ENCODE data around the gene CAMKK2.

CAMKK2 gene

DNA sequence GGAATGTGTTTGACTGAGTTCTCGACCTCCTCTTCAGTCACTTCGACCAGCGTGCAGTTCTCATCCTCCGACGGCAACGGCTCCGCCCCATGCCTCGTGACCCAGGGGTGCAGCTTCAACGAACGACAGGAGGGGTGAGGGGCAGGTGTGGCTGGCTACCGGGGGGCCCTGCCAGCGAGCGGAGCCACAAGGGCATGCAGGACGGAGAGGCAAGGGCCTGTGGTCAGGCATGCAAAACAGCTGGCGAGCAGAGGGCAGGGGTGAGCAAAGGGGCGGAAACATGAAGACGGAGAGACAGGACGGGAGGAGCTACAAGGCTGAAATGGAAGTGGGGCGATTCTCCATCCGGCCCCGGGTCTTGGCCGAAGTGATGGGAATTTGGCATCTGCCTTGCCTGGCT is 47.9 kb downstream of the CAMKK2 start:
- Histone ChIP-seq H3K27ac (ENCODE audit: poor library complexity, severe bottlenecking) (no peak overlapping the region), H3K4me3 (ENCODE audit: severe bottlenecking) (no peak overlapping the region), H3K36me3 (ENCODE audit: low read depth) (peaks cover 45% of the 10 kb centered on the region), H3K27me3 (ENCODE audit: insufficient read depth, poor library complexity, severe bottlenecking) (no peaks in the 10 kb centered on the region), H3K4me1 (ENCODE audit: insufficient read depth, poor library complexity, severe bottlenecking) (no peaks in the 10 kb centered on the region), H3K9me3 (ENCODE audit: severe bottlenecking) (no peaks in the 10 kb centered on the region)
- DNase-seq (ENCODE audit: low spot score) (no peak), ATAC-seq (ENCODE audit: low read depth) (no peak)
- TF ChIP-seq, protein P1, sequence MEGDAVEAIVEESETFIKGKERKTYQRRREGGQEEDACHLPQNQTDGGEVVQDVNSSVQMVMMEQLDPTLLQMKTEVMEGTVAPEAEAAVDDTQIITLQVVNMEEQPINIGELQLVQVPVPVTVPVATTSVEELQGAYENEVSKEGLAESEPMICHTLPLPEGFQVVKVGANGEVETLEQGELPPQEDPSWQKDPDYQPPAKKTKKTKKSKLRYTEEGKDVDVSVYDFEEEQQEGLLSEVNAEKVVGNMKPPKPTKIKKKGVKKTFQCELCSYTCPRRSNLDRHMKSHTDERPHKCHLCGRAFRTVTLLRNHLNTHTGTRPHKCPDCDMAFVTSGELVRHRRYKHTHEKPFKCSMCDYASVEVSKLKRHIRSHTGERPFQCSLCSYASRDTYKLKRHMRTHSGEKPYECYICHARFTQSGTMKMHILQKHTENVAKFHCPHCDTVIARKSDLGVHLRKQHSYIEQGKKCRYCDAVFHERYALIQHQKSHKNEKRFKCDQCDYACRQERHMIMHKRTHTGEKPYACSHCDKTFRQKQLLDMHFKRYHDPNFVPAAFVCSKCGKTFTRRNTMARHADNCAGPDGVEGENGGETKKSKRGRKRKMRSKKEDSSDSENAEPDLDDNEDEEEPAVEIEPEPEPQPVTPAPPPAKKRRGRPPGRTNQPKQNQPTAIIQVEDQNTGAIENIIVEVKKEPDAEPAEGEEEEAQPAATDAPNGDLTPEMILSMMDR (IDR thresholded peaks at IDR 0.05; ENCODE audit: poor library complexity, severe bottlenecking): no peak

DNA sequence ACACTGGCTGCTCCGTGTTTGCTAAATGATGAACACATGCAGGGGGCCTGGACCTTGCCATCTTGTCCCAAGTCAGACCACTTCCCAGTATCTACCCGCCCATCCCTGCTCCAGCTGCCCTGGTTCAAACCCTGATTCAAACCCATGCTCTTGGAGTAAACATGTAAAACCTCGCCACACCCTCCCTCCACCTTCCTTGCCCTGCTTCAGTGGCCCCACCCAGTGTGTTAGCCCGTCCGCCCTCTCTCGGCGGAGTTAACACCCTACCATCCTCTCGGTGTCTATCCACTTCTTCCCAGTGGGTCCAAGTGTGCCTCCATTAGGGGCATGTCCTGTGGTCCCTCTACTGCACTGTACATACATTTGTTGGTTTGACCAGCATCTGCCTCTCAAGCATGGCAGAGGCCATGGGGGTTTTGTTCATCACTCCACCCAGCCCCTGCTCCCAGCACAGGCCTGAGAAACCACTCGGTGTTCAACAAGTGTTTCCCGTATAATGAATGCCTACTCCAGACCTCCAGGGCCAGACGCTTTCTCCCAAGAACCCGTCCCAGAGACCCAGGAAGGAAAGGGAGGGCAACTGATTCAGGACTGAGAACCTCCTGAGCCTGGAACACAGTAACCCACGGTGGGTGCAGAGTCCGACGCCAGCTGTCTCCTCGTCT is 49.5 kb downstream of the CAMKK2 start:
- no peak for ATAC-seq (ENCODE audit: low read depth)
- H3K27me3 ChIP-seq (ENCODE audit: insufficient read depth, poor library complexity, severe bottlenecking): no peaks in the 10 kb centered on the region
- TF ChIP-seq, protein P1 (IDR thresholded peaks at IDR 0.05; ENCODE audit: poor library complexity, severe bottlenecking): no peak
- H3K27ac ChIP-seq (ENCODE audit: poor library complexity, severe bottlenecking): no peak overlapping the region
- no peak for DNase-seq (ENCODE audit: low spot score)
- no peaks in the 10 kb centered on the region for H3K9me3 ChIP-seq (ENCODE audit: severe bottlenecking)
- no peaks in the 10 kb centered on the region for H3K4me1 ChIP-seq (ENCODE audit: insufficient read depth, poor library complexity, severe bottlenecking)
- no peak overlapping the region for H3K4me3 ChIP-seq (ENCODE audit: severe bottlenecking)
- H3K36me3 ChIP-seq (ENCODE audit: low read depth): peaks cover 38% of the 10 kb centered on the region

GRCh38 chr12:121245951-121246350 is 50.6 kb downstream of the CAMKK2 start:
- TF ChIP-seq, protein P1 (IDR thresholded peaks at IDR 0.05; ENCODE audit: poor library complexity, severe bottlenecking): no peak
- Histone ChIP-seq H3K4me3 (ENCODE audit: severe bottlenecking) (no peak overlapping the region), H3K27me3 (ENCODE audit: insufficient read depth, poor library complexity, severe bottlenecking) (no peaks in the 10 kb centered on the region), H3K9me3 (ENCODE audit: severe bottlenecking) (no peaks in the 10 kb centered on the region), H3K36me3 (ENCODE audit: low read depth) (peaks cover 34% of the 10 kb centered on the region), H3K27ac (ENCODE audit: poor library complexity, severe bottlenecking) (no peak overlapping the region), H3K4me1 (ENCODE audit: insufficient read depth, poor library complexity, severe bottlenecking) (no peaks in the 10 kb centered on the region)
- DNase-seq (ENCODE audit: low spot score) (no peak), ATAC-seq (ENCODE audit: low read depth) (no peak)

DNA sequence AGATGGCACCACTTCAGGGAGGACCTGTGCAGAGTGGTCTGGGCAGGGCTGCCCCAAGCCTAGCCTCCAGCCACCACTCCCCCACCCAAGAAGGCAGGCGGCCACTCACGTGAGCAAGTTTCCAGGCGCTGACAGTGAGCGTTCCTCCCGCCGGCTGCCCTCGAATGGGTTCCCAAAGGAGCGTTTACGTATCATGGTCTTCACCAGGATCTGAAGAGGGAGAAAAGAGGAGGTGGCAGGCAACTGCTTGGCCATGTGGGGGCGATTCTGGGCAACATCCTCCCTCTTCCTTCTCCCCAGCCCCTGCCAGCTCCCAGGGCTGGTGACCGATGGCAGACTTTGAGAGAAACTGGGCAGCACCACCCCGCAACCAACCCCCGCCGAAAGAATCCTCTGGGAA is 51.5 kb downstream of the CAMKK2 start:
- H3K4me1 ChIP-seq (ENCODE audit: insufficient read depth, poor library complexity, severe bottlenecking): no peaks in the 10 kb centered on the region
- H3K9me3 ChIP-seq (ENCODE audit: severe bottlenecking): no peaks in the 10 kb centered on the region
- H3K27ac ChIP-seq (ENCODE audit: poor library complexity, severe bottlenecking): no peak overlapping the region
- no peak for ATAC-seq (ENCODE audit: low read depth)
- H3K27me3 ChIP-seq (ENCODE audit: insufficient read depth, poor library complexity, severe bottlenecking): no peaks in the 10 kb centered on the region
- TF ChIP-seq, protein P1 (IDR thresholded peaks at IDR 0.05; ENCODE audit: poor library complexity, severe bottlenecking): no peak
- no peak for DNase-seq (ENCODE audit: low spot score)
- H3K36me3 ChIP-seq (ENCODE audit: low read depth): peaks cover 29% of the 10 kb centered on the region
- no peak overlapping the region for H3K4me3 ChIP-seq (ENCODE audit: severe bottlenecking)

DNA sequence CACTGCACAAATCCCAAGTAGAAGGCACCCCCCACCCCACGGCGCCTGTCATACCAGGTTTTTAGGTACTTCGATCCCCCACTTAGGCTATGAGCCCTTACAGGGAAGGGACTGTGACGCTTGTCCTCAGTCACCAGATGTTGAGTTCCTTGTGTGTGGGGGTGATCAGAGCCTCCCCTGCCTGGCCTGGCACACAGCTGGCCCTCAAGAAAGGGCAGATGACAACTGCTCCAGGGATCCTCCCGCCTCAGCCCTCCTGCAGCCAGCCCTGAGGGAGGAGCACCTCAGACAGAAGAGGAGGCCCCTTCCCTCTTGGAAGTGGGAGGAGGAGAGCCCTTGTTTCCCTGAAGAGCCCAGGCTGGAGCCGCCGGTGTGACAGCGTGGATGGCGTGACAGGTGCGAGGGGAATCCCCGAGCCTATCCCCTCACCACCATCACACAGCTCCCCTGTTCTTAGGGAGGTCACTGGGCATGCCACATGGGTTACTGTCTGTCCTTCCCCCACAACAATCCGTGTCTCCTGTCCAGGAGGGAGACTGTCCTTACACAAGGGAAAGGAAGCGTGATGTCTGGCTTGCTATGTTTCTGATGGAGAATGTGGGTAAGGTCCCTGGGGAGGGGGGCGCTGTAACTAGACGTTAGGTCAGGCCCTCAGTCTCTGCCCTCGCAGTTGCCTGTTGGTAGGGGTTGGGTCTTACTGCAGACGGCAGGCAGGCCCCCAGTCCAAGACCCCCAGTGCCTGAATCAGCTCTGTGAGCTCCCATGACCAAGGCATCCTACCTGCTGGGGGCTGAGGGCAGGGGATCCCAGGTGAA is 55.1 kb downstream of the CAMKK2 start:
- Histone ChIP-seq H3K4me3 (ENCODE audit: severe bottlenecking) (no peak overlapping the region), H3K27ac (ENCODE audit: poor library complexity, severe bottlenecking) (no peak overlapping the region)
- no peak for DNase-seq (ENCODE audit: low spot score)

More for the DNA sequence above, 55.1 kb downstream of the CAMKK2 start:
- Histone ChIP-seq H3K4me1 (ENCODE audit: insufficient read depth, poor library complexity, severe bottlenecking) (no peaks in the 10 kb centered on the region), H3K36me3 (ENCODE audit: low read depth) (peaks cover 16% of the 10 kb centered on the region), H3K9me3 (ENCODE audit: severe bottlenecking) (no peaks in the 10 kb centered on the region), H3K27me3 (ENCODE audit: insufficient read depth, poor library complexity, severe bottlenecking) (no peaks in the 10 kb centered on the region)
- ATAC-seq (ENCODE audit: low read depth): no peak
- TF ChIP-seq, protein P1 (IDR thresholded peaks at IDR 0.05; ENCODE audit: poor library complexity, severe bottlenecking): no peak

Measured in RWPE2 (cell line).